NCI-H1092 treated with DMSO at 0.1 percent for 48 hours (cell line): ENCODE data around the gene SEPTIN14.
"Not testable (repeated sequence)": the region's sequence is repeated elsewhere in the genome, so short reads cannot be mapped to it uniquely, and the experiment has no call there.

ENCODE experiments used
- DNase-seq: peaks from one replicate; lab custom pipeline; 2025; lab: John Stamatoyannopoulos, UW

SEPTIN14 gene

GRCh38 chr7:55784151-55784550, 78.4 kb downstream of the SEPTIN14 start:
- no peak for DNase-seq

DNA sequence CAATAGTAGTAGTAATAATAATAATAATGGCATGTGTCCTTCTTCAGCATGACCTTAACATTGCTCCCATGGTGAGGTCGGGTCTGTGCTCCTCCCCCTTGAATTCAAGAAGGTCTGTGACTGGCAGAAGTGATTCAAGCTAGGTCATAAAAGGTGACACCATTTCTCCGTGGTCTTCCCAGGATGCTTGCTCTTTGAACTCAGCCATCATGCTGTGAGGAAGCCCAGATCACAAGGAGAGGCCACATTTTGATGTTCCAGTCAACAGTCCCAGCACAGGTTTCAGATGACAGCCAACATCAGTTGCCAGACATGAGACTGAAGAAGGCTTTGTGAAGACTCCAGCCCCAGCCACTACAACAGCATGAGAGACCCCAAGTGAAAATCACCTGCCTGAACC, 83.9 kb downstream of the SEPTIN14 start:
- DNase-seq = no peak

DNA sequence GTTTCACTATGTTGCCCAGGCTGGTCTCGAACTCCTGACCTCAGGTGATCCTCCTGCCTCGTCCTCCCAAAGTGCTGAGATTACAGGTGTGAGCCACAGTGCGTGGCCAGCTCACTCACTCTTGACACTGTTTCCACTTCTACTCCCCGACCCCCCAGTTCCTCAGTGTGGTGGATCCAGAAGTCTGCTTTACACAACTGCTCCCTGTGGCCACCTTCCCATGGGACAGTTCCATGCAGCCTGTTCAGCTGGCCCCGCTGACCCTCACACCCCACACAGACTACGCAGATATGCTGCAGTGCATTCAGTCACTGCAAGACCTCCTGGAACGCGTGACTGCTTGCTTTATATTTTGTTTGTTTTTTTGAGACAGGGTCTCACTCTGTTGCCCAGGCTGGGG, 86.4 kb downstream of the SEPTIN14 start:
- no peak for DNase-seq

GRCh38 chr7:55775051-55775420, 87.5 kb downstream of the SEPTIN14 start:
- DNase-seq = no peak

GRCh38 chr7:55774327-55775050, 88.1 kb downstream of the SEPTIN14 start:
- peak; percentile 67 for DNase-seq

DNA sequence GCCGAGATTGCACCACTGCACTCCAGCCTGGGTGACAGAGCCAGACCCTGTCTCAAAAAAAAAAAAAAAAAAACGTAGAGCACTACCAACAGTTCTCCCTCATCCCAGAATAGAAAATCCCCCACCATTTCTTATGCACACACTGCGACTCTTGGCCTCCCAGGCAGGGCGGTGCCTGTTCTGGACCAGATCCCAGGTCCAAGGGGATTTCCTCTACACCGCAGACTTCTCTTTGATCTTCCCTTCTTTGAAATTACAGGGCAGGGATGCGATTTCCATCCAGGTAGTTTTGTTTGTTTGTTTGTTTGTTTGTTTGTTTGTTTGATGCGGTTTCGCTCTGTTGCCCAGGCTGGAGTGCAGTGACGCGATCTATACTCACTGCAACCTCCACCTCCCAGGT, 91.8 kb downstream of the SEPTIN14 start:
- no peak for DNase-seq

GRCh38 chr7:55753274-55753862, 109.2 kb downstream of the SEPTIN14 start:
- DNase-seq = not testable (repeated sequence)

DNA sequence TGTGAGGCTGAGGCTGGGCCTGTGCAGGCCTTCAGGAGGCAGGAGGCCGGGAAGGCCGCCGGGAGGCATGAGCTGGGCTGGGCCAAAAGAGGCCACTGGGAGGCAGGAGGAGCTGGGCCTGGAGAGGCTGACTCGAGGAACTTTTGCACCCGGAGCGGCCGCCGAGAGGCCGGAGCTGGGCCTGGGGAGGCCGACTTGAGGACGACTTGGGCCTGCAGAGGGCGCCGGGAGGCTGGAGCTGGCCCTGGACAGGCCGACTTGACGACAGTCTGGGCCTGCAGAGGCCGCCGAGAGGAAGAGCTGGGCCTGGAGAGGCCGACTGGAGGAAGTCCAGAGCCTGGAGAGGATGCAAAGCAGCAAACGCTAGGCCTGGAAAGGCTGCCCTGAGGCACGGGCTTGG, 117.8 kb downstream of the SEPTIN14 start:
- DNase-seq = not testable (repeated sequence)
